Stimulated activated CD4-positive, alpha-beta T cell treated with anti-CD3 and anti-CD28 coated beads, Interleukin-4, amount 100 ng/mL, for 1 hour (primary cell): Measurements from ENCODE around the gene SERPINC1.
"Not testable (repeated sequence)": the region's sequence is repeated elsewhere in the genome, so short reads cannot be mapped to it uniquely, and the experiment has no call there.

Experiments
- DNase-seq: peaks from one replicate; pipeline ENCODE4 v3.0.0-alpha.2; 2020

Gene SERPINC1

DNA sequence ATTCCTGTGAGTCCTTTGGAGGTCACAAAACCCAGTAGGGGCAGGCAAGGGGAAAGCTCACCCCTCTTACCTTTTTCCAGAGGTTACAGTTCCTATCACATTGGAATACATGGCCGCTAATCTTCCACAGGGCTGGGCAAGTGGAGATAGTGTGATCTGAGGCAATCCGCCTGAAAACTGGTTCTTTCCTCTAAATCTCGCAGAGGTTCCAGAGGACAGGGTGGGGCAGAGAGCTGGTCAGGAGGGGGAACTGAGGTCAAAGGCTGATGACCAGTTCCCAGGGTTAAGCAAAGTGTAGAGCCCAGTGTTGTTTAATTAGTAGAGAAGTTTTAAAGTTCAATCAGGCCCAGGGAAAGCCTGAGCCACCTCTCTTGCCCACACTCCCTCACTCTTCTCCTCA, at the start of gene SERPINC1:
TSS of gene SERPINC1 (minus strand) at position 179 of the 400 bp plus-strand sequence. CDS start at position 111, 68 bp downstream.
- DNase-seq, result no peak

GRCh38 chr1:173965896-173966295, 48.8 kb upstream of the SERPINC1 start:
- not testable (repeated sequence) for DNase-seq

DNA sequence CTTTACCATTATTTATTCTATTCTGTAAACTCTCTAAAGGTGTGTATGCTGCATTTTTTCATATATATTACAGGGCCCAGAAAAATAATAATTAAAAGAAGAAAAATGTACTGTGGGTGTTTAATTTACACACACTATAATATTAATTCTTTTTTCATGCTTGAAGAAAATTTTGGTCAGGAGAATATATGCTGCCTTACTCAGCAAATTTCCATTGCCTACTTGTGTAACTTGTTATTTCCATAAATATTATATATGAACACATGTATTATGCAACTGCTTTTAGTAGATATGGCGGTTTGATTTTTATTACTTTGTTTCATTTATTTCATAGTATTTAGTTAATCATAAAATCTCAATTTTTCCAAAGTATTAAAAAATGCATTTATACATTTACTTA, 46.4 kb upstream of the SERPINC1 start:
- DNase-seq, result no peak

GRCh38 chr1:173960625-173961024, 43.5 kb upstream of the SERPINC1 start:
- no peak for DNase-seq

GRCh38 chr1:173954179-173954578, 37.1 kb upstream of the SERPINC1 start:
- no peak for DNase-seq

- no peak for DNase-seq
These were observed 31.5 kb upstream of the SERPINC1 start for GRCh38 chr1:173948594-173948993.

GRCh38 chr1:173946380-173946921, 29.3 kb upstream of the SERPINC1 start:
- DNase-seq, result no peak

GRCh38 chr1:173937062-173937461, 19.9 kb upstream of the SERPINC1 start:
- DNase-seq, result no peak

DNA sequence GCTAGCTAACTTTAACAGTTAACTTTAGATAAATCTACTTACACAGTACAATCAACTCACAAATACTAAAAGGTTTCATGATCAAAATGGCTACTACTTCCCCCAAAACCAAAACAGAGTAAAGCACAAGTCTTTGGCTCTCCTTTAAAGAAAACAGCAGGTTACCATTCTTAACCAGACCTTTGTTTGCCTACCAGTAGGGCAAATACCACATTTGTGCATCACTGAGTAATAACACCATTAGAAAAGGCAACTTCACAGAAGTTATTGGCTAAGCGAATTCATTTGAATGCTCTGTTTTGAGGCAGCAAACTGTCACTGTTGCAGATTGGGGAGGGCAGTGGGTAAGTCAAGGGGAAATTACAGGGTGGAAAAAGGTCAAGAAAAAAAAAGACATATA, 17.3 kb upstream of the SERPINC1 start:
- DNase-seq, result no peak

GRCh38 chr1:173930541-173930940, 13.4 kb upstream of the SERPINC1 start:
- DNase-seq, result not testable (repeated sequence)

DNA sequence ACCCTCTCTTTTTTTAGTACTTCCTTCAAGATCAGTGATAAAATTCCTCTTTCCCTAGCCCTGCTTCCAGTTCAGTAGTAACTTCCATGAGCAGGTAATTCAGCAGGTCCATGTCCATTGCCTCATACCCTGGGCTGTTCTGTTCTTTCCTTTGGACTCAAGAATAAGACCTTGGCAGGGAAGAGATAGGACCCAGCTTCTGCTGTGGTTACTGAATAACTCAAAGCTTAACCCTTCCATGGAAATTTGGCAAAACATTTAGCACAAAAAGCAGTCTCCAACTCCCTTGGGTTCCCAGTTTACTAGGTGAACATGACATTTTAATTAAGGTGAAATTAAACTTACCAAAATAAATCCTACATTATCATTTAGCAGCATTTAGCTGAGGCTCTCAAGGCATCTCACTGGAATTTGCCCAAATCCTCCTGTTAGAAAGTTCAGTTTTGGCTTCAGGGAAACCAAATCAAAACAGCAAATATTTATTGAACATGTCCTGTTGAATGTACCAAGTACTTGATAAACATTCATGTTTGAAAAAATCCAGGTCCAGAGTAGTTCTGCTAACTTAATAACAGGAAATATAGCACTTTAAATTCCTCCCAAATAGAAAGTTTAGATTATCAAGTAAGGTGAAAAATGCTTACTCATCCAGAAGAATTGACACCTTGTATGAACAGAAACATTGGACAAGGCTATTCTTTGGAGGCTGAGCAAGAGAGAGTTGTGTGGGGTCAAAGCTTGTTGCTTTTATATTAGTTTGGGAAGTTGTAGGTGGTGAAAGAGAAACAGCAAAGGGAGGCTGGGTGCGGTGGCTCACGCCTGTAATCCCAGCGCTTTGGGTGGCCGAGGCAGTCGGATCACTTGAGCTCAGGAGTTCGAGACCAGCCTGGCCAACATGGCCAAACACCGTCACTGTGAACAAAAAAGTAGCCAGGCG, 8.4 kb upstream of the SERPINC1 start:
- DNase-seq, result no peak

DNA sequence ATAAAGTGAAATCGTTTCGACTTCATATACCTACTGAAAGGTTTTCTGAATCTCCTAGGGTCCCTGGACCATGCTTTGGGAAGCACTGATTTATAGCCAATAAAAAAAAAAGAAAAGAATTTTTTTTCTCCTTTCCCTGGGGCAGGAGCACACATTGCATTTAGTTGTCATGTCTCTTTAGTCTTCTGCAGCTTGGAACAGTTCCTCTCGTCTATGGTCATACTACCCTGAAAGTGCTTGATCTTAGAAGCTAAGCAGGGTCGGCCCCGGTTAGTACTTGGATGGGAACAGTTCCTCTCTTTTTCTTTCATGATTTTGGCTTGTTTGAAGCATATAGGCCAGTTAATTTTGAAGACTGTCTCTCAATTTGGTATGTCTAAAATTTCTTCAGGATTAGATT, 3.7 kb upstream of the SERPINC1 start:
- DNase-seq, result no peak

DNA sequence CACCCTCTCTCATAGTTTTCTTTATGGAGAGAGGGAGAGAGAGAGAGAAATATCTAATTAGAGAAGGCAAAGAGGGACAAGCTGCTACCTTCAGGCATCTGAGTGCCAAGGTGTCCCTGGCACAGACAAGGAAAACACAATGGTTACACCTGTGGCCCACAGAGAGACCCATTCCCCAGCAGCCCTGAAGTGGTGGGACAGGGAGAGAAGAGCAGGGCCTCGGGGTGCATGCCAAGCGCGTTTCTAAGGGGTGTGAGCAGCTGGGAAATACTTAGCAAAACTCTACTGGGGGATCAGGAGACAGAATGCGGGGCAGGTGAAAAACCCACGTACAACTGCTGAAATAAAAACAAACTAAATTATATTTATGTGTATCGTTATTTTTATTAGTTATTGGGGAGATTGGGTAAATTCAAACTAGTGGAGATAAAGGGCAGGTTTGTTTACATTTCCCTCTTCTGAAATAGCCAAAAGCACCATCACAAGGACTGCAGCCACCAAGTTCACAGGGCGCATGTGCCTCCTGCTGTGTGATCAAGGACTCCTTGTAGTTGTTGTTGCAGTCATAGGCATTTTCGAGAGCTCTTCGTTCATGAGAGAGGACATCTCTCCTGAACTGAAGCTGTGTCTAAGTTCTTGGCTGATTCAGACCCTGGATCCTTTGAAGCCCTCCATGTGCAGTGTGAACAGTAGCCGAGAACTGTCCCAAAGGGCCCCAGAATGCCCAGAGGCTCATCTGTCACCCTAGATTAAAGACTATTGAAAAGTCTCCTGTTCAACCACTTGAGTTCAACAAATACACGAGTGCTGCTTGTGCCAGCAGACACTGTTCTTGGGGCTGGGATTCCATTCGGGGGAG, 737 bp upstream of the SERPINC1 start:
- DNase-seq, result no peak

DNA sequence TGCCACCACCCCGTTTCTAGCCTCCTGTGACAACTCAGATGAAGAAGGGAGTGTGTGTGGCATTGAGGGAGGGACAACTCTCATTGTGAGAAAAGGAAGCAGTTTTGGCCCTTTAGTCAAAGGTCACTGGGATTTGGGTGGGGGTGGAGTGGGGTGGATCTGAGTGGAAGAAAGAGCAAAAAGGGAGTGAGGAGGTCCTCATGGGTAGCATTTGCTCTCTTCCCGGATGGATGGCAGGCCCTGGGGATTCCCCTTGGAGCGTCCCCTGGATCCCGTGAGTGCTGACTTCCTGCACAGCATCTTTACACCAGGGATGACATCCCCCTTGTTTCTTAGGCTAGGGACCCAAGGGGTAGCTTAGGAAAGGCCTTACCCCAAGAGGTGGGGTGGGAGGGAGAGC, 460 bp downstream of the SERPINC1 start:
- DNase-seq, result no peak

DNA sequence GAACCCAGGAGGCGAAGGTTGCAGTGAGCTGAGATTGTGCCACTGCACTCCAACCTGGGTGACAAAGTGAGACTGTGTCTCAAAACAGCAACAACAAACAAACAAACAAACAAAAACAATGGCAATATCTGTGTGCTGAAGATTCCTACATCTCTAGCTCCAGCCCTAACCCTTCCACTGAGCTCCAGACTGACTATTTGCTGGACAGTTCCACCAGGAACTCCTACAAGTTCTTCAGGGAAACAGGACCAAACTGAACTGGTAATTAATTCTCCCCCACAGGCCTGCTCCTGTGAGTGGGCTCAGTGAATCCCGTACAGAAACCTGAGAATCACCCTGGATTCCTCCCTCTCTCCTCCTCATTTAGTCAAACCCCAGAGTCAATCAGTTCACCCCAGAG, 1.5 kb downstream of the SERPINC1 start:
- DNase-seq, result no peak

- peak; percentile 5 for DNase-seq
These were observed 2.7 kb downstream of the SERPINC1 start for GRCh38 chr1:173914366-173914871.

- DNase-seq, result no peak
These were observed 4.0 kb downstream of the SERPINC1 start for GRCh38 chr1:173913111-173913510.

- no peak for DNase-seq
These were observed 13.1 kb downstream of the SERPINC1 start for GRCh38 chr1:173903827-173904531.

DNA sequence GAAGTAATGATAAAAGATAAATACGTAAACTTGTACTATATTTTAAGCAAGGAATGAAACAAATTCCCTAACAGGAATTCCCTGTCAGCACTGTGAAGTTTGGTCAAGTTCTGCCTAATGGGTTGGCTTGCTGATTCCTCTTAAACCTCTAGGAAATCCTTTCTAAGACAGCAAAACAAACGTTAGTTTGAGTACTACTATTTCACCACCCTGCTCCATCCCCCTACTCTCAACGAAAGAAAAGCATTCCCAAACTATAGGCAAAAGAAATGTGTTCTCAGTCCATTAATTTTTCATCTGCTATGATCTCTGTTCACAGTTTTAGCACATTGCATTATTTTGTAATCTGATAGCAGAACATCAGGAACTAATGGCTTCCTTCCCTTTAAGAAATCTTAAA, 16.1 kb downstream of the SERPINC1 start:
- DNase-seq, result no peak

GRCh38 chr1:173900427-173900826, 16.7 kb downstream of the SERPINC1 start:
- no peak for DNase-seq

DNA sequence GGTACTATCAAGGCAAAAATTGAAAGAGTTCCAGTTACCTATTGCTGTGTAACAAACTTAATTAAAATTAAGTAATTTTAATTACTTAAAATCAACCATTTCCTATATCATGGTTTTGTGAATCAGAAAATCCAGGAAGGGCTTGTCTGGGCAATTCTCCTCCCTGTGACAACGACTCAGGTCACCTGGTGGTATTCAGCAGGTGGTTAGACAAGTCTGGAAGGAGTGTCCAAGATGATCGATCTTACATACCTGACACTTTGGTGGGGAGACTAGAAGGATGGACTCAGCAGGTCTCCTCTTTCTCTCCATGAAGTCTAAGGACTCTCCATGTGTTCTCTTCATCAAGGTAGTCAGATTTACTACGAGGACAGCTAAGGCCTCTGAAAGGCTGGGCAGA, 22.9 kb downstream of the SERPINC1 start:
- DNase-seq, result no peak

DNA sequence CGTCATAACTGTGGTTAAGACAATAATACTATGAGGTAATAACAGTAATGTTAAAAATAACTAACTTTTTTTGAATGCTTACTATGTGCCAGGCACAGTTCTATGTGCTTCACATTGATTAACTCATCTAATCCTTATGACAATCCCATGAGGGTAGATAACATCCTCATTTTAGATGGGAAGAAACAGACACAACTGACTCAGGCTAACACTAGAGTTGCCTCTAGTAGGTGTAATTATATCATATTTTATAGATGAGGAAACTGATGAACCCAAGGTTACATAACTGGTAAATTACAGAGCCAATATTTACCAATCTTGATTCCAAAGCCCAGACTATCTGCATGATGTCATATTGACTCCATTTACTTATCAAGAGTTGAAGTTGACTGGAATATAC, 23.5 kb downstream of the SERPINC1 start:
- DNase-seq, result no peak

GRCh38 chr1:173889885-173890284, 27.2 kb downstream of the SERPINC1 start:
- DNase-seq, result no peak
